K562 (cell line): ENCODE measurements around the gene PDE12. TPM values are rescaled to one million over a fixed set of nuclear protein-coding genes. Genes with fewer than 3 reads are reported as not detected.
A peak's percentile ranks its signal among the peaks of the same experiment; 100 is the strongest.

Source experiments
- CEBPB ChIP-seq: fragments of 450-650 bp; IDR thresholded peaks from 2 replicates; pipeline ENCODE4 v1.6.1; 2016; ENCODE audit warnings: missing genetic modification characterization, missing compliant biosample characterization
- DIDO1 ChIP-seq: fragments of 450-650 bp; IDR thresholded peaks from 2 replicates; pipeline ENCODE4 v1.6.1; 2016; ENCODE audit warnings: low read depth, missing biosample characterization, missing genetic modification characterization
- DMBX1 ChIP-seq: fragments of 250-450 bp; sonication (Bioruptor Pico); IDR thresholded peaks from 2 replicates; pipeline ENCODE4 v1.8.0; 2022; ENCODE audit warnings: inconsistent platforms, mild to moderate bottlenecking, moderate library complexity, borderline replicate concordance
- FOXA1 ChIP-seq: fragments of 450-650 bp; IDR thresholded peaks from 2 replicates; pipeline ENCODE4 v1.6.1; 2016; ENCODE audit warnings: mild to moderate bottlenecking, borderline replicate concordance
- IRF2 ChIP-seq: sonication (generic); formaldehyde crosslinking; IDR thresholded peaks from 2 replicates; pipeline ENCODE4 v1.8.1; 2022; ENCODE audit warnings: mild to moderate bottlenecking, missing genetic modification reagents
- KDM2B ChIP-seq: fragments of 250-450 bp; sonication (Bioruptor Pico); IDR thresholded peaks from 2 replicates; pipeline ENCODE4 v1.8.0; 2021; ENCODE audit warnings: mild to moderate bottlenecking, moderate library complexity
- KDM5B ChIP-seq: fragments of 200-600 bp; sonication (generic); IDR thresholded peaks from 2 replicates; pipeline ENCODE4 v1.6.1; 2012; ENCODE audit warnings: low read depth, mild to moderate bottlenecking, moderate library complexity, low read length, control low read depth, inconsistent platforms; ENCODE audit not compliant: insufficient replicate concordance
- KHSRP ChIP-seq: fragments of 450-650 bp; IDR thresholded peaks from 2 replicates; pipeline ENCODE4 v1.6.1; 2017
- MAZ ChIP-seq, 2 experiments: fragments of 450-650 bp in 1 of 2; sonication (generic) in 1 of 2; formaldehyde crosslinking; IDR thresholded peaks in 1 of 2; conservative IDR thresholded peaks in 1 of 2; 2 replicates each; pipeline versions ENCODE4 v1.4.0 to v1.5.0; 2020; ENCODE audit warnings: mild to moderate bottlenecking in 1 of 2, missing genetic modification reagents in 1 of 2
- MLX ChIP-seq, 2 experiments: fragments of 450-650 bp in 1 of 2; sonication (generic) in 1 of 2; formaldehyde crosslinking; conservative IDR thresholded peaks; 2 replicates each; pipeline versions ENCODE4 v1.4.0 to v1.8.1; 2020 to 2022; ENCODE audit warnings: mild to moderate bottlenecking in 1 of 2, missing genetic modification reagents in 1 of 2
- RNF2 ChIP-seq: sonication (generic); IDR thresholded peaks from 2 replicates; pipeline ENCODE4 v1.6.1; 2016
- SETDB1 ChIP-seq: IDR thresholded peaks from one replicate; pipeline ENCODE4 v1.6.1; 2012; ENCODE audit warnings: low read length, control low read depth, inconsistent platforms
- SIX5 ChIP-seq, 2 experiments: IDR thresholded peaks; 2 replicates each; pipeline ENCODE4 v1.6.1; 2011; ENCODE audit warnings: low read length in 2 of 2, borderline replicate concordance in 1 of 2, low read depth in 1 of 2, mild to moderate bottlenecking in 1 of 2, moderate library complexity in 1 of 2; ENCODE audit not compliant: insufficient read depth in 1 of 2
- SRSF7 ChIP-seq: fragments of 200-400 bp; formaldehyde crosslinking; optimal IDR thresholded peaks from 2 replicates; pipeline ENCODE3; 2017; ENCODE audit warnings: mild to moderate bottlenecking, low read depth, low read length
- TFE3 ChIP-seq: fragments of 450-650 bp; formaldehyde crosslinking; IDR thresholded peaks from 2 replicates; pipeline ENCODE4 v1.4.0; 2020; ENCODE audit warnings: mild to moderate bottlenecking, mixed read lengths
- UBTF ChIP-seq, 2 experiments: IDR thresholded peaks; 2 replicates each; pipeline ENCODE4 v1.6.1; 2012; ENCODE audit warnings: improper control_type of control experiment in 2 of 2, low read depth in 2 of 2, low read length in 2 of 2, borderline replicate concordance in 1 of 2
- XRCC4 ChIP-seq: IDR thresholded peaks from one replicate; pipeline ENCODE4 v1.6.1; 2011; ENCODE audit not compliant: insufficient read depth, insufficient read length; ENCODE audit errors: extremely low read depth
- ZFX ChIP-seq: sonication (generic); formaldehyde crosslinking; IDR thresholded peaks from 2 replicates; pipeline ENCODE4 v1.8.0; 2022; ENCODE audit warnings: mild to moderate bottlenecking, missing genetic modification reagents, moderate library complexity
- ZHX1 ChIP-seq: fragments of 150-350 bp; conservative IDR thresholded peaks from 2 replicates; pipeline ENCODE4 v1.6.1; 2014; ENCODE audit warnings: low read length
- ZNF354B ChIP-seq: fragments of 250-450 bp; sonication (Bioruptor Pico); IDR thresholded peaks from 2 replicates; pipeline ENCODE4 v1.4.0; 2020
- ZNF507 ChIP-seq: conservative IDR thresholded peaks from 2 replicates; pipeline ENCODE4 v1.6.1; 2017; ENCODE audit warnings: missing genetic modification characterization, missing compliant biosample characterization
- polyA plus RNA-seq, 8 experiments: library from polyadenylated mRNA; depleted of rRNA in 4 of 8; stranded (reverse) in 5 of 8; unstranded in 3 of 8; fragments of >200 nt; fragmentation: Nextera tagmentation in 2 of 8; fragmentation: Illumina TruSeq in 1 of 8; extraction: Ambion mirVana in 2 of 8; extraction: Trizol in 1 of 8; gene quantifications; 2 replicates each; pipeline versions ENCODE4 v1.2.1 to v1.2.3, GENCODE V29; 2011 to 2014; ENCODE audit warnings: inconsistent platforms in 1 of 8, missing spikeins in 1 of 8
- total RNA-seq, 7 experiments: library from RNA; depleted of rRNA in 6 of 7; stranded (reverse); fragments of >200 nt in 6 of 7; fragmentation: Illumina TruSeq in 2 of 7; extraction: Trizol in 2 of 7; gene quantifications; 2 replicates each; pipeline versions ENCODE4 v1.2.1 to v1.2.3, GENCODE V29; 2011 to 2021; ENCODE audit warnings: low replicate concordance in 1 of 7

The PDE12 gene
- total and polyA plus RNA-seq, 9 of the 15 experiments (the other 6 are each of a cell fraction or from before 2014, with no cell fraction given): 2.1 to 20.5 (median 10.0) TPM

- TF ChIP-seq TFE3 (CRISPR knock-in tag) (peak; percentile 94), UBTF (IDR thresholded peaks at IDR 0.05; ENCODE audit: borderline replicate concordance in 1 of 2, low read depth in 2 of 2, low read length in 2 of 2) (peak in 1 of 2 experiments; percentile 67; a peak in 1 of 4 replicates), KHSRP (no peak), MLX (CRISPR knock-in tag; conservative IDR thresholded peaks at IDR 0.05) (no peak), CEBPB (tag) (no peak), FOXA1 (no peak), ZFX (CRISPR knock-in tag) (peak; percentile 99), DMBX1 (CRISPR knock-in tag) (peak; percentile 87), XRCC4 (no peak), SETDB1 (no peak), IRF2 (CRISPR knock-in tag) (no peak), KDM2B (CRISPR knock-in tag) (no peak), KDM5B (peak; percentile 86), MAZ (CRISPR knock-in tag; conservative IDR thresholded peaks at IDR 0.05 in 1 of 2, IDR thresholded peaks at IDR 0.05 in 1 of 2) (peak; percentile 35 to 46; a peak in 2 of 4 replicates), RNF2 (peak; percentile 80; the same call in 1 of the 2 replicates), SRSF7 (no peak), ZNF354B (no peak), SIX5 (IDR thresholded peaks at IDR 0.05; ENCODE audit: borderline replicate concordance in 1 of 2, insufficient read depth in 1 of 2, low read depth in 1 of 2, low read length in 2 of 2) (0 out of 4 replicates have a peak, but pooled peaks of 1 of the 2 experiments have one; percentile 14), ZHX1 (no peak), ZNF507 (tag) (no peak), DIDO1 (tag) (peak; percentile 94)
Observed at GRCh38 chr3:57555738-57556458, at the start of gene PDE12 (continued).
